Activated naive CD4-positive, alpha-beta T cell (primary cell): ENCODE measurements around the gene RASAL2.
"Not testable (repeated sequence)": the region's sequence is repeated elsewhere in the genome, so short reads cannot be mapped to it uniquely, and the experiment has no call there.

Source experiments
- DNase-seq, 4 experiments: peaks; one replicate each; lab custom pipeline; 2025; lab: John Stamatoyannopoulos, UW

Gene RASAL2

DNA sequence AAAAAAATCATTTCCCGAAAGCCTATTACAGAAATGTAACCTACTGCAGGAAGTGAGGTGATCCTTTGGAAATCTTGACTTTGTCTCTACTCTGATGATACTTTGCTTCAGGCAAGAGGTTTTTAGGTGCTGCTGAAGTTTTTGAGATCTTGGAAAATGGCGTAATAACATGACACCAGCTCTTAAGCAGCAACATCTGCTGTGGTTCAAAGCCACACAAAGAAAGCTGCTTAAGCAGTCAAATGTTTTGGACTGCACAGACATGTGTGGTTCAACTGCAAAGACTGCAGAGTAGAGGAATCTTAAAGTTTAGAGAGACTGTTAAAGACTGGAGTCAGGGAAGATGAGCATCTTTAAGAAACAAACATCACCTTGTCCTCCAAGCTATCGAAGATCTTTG lies 139.0 kb downstream of the RASAL2 start:
- DNase-seq = no peak

DNA sequence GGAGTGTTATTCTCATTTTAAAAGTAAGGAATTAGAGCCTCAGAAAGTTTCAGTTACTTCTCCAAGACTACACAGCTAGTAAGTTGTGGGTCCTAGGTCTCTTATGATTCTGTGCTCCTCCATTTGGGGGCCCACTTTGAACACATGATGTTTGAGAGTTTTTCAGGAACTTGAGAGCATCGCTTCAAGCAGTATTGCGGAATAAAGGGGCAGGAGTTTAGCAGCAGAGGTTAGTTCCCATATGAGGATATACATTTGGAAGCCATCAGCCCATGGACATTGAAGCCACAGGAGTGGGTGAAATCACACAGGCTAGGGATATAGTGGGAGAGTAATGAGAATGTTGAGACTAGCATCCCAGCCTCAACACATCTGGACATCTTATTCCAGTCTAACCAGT lies 143.2 kb downstream of the RASAL2 start:
- no peak for DNase-seq

DNA sequence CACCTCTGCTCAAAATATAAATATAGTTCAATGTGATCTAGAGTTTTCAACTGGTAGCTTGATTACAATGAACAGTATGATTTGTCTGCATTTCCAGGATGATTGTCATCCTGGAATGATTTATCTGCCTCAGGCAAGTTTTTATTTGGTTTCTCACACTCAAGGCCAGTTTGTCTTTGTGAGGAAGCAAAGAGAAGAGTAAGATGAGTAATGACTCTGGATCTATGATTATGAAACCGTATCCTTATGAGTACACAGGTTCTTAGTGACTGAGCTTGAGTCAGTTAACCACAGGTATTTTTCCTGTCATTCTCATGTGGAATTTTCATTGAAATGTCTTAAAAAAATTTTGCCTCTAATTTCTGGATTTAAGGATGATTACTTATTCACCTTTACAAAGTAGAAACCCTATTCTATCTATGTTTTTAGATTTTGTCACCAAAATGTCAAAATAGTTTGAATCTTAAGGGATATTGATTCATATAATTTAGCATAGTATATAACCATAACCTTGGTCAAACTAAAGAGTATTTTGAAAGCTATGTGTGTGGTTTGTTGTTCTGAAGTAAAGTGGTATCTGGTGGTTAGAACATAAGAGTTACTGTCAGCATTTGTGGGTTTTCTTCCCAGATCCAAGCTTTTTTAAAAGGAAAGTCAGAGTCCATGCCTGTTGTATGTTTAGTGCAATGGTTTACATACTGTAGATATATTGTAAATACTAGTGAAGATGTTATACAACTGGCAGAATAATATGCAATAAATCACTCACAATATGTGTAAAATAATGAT lies 145.0 kb downstream of the RASAL2 start:
- DNase-seq = no peak

DNA sequence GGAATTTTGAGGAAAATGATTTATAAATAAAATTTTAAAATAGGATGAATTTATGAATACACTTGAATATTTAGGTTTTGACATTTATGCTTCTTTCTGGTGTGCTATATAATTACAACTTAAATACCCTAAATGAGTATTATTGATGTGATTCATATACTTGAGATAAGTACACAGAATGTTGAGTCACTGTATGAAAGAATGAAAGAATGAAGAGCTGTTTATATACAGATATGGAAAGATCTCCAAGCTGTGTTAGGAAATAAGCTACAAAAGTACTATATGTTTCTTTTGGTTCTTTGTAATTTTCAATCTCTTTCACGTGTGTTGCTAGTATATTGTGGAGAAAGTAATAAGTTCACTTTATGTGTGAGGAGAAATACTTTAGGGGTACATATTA lies 147.2 kb downstream of the RASAL2 start:
- no peak for DNase-seq

DNA sequence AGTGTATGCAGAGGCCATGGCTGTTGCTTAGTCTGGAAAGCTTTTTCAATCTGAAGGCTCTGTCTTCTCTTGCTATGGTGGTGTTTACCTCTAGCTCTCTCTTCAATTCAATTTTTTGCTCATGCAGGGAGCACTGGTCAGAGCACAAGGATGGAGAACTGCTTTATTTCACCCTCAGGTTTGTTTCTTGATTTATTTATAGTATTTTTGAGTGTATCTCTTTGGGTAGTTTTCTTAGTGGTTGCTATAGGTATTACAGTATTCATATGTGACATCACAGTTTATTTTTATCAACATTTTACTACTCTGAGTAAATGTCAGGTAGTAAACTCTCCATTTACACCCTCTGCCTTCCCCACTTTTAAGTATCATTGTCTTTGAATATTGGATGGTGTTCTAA lies 147.9 kb downstream of the RASAL2 start:
- no peak for DNase-seq

DNA sequence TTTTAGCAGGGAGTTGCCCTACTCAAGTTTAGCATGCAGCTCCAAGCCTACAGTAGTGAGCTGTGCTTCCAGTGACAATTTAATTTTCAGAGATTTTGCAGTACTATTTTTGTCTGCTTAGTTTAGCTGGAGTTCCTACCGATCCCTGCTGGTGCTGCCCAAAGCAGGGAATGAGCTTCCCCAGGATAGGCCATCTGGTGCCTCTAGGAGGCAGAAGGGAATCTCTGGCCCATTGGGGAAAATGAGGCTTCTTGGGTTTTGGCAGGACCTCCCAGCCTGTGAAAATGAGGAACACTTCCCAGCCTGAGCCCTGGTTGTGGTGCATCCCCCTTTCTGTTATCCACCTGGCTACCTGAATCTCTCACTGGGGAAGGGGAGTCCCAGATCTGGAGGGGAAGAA lies 149.2 kb downstream of the RASAL2 start:
- no peak for DNase-seq

DNA sequence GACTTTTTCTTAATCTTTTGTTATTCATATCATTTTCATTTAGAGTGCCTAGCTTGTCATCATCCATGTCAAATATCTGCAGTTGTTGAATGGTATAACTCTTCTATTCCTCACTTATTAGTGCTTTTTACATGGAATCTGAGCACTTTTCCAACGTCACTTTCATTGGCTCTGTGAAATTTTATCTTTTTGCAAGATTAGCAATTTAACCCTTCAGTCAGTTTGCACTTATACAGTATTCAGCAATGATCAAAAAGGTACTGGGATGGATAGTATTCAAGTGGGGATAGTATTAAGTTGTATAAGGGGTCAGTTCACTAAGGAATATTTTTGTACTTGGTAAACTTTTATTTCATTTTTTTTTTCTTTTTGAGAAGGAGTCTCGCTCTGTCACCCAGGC lies 150.0 kb downstream of the RASAL2 start:
- DNase-seq = no peak

DNA sequence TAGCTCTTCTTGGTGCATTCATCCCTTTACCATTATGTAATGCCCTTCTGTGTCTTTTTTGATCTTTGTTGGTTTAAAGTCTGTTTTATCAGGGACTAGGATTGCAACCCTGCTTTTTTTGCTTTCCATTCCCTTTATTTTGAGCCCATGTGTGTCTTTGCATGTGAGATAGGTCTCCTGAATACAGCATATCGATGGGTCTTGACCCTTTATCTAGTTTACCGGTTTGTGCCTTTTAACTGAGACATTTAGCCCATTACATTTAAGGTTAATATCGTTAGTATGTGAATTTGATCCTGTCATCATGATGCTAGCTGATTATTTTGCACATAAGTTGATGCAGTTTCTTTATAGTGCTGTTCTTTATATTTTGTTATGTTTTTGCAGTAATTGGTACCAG lies 154.4 kb downstream of the RASAL2 start:
- DNase-seq = not testable (repeated sequence)

DNA sequence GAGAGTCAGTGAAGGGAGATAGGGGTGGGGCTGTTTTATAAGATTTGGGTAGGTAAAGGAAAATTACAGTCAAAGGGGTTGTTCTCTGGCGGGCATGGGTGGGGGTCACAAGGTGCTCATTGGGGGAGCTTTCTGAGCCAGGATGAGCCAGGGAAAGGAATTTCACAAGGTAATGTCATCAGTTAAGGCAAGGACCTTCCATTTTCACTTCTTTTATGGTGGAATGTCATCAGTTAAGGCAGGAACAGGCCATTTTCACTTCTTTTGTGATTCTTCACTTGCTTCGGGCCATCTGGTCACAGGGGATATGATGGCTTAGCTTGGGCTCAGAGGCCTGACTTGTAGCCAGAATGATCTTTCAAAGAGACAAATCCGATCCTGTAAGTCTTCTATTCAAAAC lies 159.7 kb downstream of the RASAL2 start:
- DNase-seq = not testable (repeated sequence)

DNA sequence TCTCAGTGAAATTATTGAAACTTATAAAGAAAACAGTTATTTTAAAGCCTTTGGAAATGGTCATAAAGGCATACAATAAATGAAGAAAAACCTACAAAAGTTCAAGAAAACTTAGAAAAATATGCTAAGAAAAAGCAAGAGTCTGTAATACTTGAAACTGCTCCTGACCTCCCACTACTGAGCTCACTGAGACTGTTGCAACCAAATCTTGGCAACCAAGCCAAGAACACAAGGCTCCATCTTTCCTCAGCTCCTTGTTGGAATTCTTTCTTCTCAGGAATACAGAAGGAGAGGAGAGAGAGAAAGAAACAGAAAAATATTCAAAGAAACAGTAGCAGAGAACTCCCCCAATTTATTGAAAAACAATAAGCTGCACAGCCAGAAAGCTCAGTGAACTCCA lies 160.5 kb downstream of the RASAL2 start:
- no peak for DNase-seq

DNA sequence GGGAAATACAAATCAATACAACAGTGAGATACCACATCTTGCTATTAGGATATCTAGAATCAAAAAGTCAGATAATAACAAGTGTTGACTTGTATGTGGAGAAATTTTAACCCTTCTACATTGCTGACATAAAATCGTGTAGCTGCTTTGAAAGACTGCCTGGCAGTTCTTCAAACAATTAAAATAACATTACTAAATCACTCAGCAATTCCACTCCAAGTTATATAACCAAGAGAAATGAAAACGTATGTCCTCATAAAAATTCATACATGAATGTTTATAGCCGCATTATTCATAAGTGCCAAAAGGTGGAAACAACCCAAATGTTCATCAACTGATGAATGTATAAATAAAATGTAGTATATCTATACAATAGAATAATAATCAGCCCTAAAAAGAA lies 164.6 kb downstream of the RASAL2 start:
- DNase-seq = no peak

DNA sequence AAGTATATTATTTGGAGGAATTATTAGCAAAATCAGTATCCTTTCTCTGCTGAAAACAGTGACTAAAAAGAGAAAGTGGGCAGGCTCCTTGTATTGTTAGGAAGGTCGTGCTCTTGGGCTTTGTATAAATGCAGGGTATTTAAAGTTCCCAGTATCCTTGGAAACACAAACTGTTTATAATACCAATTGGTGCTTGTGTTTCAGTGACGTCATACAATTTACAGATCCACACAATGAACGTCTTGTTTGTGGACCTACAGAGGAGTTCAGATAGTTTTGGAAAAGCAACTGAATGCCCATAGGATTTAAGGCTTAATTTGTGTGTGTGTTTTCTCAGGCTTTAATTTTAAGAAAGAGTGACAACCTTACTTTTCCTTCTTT lies 168.2 kb downstream of the RASAL2 start:
- no peak for DNase-seq

DNA sequence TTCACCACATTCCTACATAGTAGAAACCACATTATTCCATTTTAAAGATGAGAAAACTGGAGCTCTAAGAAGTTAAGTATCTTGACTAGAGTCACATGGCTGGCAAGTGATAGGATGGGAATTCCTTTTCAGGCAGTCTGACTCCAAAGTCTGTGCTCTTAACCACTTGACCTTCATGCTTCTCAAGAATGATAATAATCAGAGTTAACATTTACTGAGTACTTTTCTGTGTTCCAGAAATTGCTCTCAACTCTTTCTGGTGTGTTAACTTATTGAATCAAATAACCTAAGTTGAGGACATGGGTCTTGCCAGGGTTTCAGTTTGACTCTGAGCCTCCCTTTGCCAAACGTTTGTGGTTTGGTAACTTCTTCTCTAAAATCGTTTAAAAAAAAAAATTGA lies 169.4 kb downstream of the RASAL2 start:
- DNase-seq = no peak

DNA sequence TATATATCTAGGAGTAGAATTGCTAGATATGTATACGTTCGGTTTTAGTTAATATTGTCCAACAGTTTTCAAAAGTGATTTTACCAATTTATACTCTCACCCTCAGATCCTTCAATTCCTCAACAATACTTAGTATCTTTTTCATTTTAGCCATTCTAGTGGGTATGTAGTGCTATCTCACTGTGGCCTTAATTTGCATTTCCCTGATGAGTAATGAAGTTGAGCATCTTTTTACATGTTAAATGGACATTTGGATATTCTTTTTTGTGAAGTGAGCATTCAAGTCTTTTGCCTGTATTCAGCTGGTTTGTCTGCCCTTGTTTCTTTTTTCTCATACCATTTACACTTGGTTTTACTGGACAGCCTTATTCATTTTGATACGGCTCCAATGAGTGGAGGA lies 172.2 kb downstream of the RASAL2 start:
- DNase-seq = no peak

DNA sequence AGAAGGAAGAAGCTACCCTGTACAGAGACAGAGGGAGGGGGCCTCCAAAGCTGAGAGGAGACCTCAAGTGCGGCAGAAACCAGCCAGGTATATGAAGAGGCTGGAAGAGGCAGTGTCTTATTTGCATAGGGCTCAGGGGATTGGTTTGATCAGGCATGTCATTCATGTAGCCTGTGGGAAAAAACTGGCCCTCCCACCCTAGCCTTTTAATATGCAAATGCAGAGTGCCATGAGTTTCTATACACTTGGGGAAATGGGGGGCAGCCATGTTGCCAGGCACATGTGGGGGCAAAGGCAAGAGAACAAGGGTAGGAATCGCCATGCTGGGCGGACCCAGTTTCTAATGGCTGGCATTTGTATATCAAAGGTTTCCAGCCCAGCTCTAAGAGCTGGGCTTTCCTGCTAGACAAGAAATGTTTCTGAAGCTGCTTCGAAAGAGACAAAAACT lies 172.7 kb downstream of the RASAL2 start:
- no peak for DNase-seq

DNA sequence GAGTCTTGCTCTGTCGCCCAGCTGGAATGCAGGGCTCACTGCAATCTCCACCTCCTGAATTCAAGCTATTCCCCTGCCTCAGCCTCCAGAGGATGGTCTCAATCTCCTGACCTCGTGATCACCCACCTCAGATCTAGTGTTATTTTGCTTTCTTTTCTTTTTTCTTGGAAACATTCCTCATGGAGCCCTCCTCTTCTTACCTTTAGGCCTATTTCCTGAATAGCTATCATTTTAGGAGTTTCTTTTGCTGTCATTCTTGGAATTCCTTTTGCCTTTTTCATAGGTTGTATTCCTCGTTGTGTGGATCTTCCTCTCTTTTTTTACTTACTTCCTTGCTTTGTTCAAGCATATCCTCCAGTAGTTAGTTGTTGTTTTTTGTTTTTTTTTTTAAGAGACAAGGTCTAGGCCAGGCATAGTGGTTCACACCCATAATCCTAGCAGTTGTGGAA lies 173.8 kb downstream of the RASAL2 start:
- DNase-seq = no peak

DNA sequence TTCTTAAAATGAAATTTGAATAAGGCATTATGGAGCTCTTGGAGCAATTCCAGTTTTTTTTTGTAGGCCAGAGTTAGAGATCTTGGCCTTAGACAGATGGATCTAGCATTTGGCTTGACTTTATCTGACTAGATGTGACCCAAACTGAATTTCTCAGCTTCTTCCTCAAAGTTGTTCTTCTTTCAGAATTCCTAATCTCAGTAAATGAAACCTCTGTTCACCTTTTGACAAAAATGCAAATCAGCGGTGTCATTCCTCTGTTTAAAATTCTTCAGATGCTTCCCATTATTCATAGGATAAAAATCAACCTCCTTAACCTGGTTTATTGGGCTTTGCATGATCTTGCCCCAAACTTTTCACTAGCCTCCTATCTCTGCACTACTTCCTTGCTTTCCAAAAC lies 177.6 kb downstream of the RASAL2 start:
- no peak for DNase-seq

DNA sequence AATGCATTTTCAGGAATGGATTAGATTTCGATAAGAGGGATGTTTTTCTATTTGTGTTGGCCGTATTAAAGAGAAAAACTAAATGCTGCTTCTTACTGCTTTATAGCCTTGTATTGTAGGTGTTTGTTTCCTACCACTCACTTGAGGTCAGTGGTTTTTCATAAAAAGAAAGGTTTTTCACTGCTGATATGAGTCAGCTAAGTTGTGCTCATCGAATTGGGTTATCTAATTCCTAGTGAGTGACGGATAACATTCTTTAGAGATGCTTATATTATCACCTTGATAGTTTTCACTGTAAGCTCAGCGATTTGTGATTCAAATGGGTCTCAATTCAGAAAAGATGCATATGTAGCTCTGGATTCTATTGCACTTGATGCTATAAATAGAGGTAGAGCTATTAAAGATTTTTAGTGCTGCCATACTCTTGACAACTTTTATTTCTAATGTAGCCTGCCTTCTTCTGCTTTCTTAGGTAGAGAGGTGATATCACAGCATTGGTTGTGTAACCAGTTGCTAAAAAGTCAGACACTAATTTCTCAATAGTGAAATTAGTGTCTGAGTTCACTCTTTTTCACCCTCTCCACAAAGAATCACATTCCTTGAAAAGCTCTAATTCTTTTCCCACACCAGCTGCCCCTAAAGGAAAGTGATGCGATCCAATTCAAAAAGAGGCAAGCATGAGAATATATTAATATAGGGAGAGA lies 180.0 kb downstream of the RASAL2 start:
- no peak for DNase-seq

DNA sequence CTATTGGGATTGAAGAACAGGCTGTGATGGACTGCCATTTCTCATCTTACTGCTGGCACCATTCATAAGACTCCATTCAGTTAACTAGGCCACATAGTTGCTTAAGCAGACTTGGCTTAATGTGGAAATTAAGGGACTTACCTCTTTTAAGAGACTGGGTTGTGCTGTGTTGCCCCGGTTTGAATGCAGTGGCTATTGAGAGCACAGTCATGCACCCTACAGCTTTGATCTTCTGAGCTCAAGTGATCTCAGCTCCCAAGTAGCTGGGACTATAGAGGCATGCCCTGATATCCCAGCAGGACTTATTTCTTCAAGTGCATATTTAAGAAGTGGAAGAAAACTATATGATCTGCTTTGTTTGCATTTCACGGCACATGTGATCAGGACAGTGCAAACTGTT lies 181.1 kb downstream of the RASAL2 start:
- no peak for DNase-seq

DNA sequence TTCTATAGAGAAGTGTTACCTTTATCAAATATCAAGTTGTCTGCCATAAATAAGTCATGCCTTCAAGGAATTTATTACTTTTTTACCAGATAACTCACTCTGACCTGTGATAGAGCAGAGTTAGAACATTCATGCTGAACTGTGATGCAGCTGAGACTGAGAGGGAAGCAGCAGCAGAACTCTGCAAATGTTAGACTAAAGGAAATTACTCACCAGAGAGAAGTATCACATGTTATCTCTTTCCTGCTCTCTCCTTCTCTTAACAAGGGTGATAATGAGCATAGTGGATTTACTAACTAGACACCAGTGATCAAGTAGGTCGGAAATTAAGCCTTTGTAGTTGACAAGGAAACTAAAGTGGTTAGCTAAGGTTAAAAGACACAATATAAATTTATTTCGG lies 181.6 kb downstream of the RASAL2 start:
- no peak for DNase-seq

DNA sequence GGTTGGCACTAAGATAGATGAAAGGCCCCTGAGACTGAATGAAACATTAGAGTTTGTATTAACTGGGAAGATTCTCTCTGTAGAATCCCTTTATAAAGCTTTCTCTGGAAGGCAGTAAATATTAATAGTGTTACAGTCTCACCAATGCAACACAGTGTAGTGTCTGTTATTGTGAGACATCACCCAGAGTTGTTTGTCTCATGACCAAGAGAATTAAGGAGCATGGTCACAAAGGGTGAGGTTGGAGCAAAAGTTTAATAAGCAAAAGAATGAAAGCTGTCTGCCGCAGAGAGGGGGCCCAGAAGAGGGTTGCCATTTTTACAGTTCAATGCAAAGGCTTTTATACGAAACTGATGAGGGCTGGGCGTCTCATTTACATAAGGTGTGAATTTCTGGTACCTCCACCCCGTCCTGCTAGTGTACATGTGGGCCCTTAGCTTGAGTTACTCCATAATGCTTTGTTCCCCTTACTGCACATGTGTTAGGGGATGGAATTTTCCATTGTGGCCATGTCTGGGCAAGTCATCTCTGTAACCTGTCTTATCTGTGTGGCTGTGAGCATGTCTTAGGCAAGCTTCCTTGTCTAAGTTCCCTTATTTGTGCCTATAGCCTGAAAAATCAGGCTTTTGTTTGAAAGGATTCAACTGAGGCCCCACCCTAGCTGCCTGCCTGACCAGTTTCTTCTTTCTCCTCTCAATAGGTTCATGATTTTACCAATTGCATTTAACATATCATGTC lies 184.1 kb downstream of the RASAL2 start:
- no peak for DNase-seq

DNA sequence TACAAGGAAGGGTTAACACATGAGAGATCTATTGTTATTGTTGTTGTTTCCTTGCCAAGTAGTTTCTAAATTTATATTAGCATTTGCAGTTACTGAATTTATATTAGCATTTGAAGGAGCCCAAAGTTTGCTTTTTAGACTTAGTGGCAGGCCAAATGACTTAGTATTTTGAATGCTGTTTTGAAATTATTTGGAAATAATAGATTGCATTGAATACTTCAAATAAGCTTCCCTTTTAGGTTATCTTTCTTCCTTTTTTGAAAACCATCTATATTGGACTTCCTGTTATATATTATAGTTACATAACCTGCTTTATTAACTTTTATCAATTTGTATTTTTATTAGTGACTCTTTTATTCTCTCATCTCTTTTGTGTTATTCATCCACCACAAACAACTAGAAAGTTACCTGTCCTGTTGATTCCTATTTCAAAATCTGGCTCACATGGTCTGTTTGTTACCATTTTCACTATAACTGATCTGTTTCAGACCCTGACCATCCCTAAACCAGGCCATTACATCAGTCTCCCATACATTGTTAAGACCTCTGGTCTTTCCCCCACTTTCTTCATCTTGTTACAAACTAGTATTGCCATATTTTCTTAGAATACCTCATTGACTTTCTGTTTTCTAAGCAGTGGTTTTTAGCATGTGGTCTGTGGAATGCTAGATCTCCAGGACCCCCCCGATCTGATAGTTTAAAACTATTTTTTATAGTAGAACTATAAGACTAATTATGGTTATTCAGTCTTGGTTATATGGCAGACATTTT lies 185.2 kb downstream of the RASAL2 start:
- no peak for DNase-seq
